Measurements from ENCODE around the gene CFP.
A peak's percentile ranks its signal among the peaks of the same experiment; 100 is the strongest.

Gene CFP

GRCh38 chrX:47645530-47645929, 15.8 kb upstream of the CFP start:
- no peak overlapping the region for H3K4me3 ChIP-seq (ENCODE audit: low read depth in 1 of 2, low read length in 1 of 2)
- no peak overlapping the region for H3K27ac ChIP-seq
- no peaks in the 10 kb centered on the region for H3K9me3 ChIP-seq
- no peaks in the 10 kb centered on the region for H3K27me3 ChIP-seq
- peaks cover 10 to 14% of the 10 kb centered on the region in 2 experiments for H3K4me1 ChIP-seq (ENCODE audit: control insufficient read depth in 1 of 2, insufficient read depth in 1 of 2, low read depth in 1 of 2, low read length in 1 of 2)
- no peaks in the 10 kb centered on the region for H3K36me3 ChIP-seq
- no peak for TF ChIP-seq CTCF (IDR thresholded peaks at IDR 0.05)

GRCh38 chrX:47644557-47645091, 14.9 kb upstream of the CFP start:
- Histone ChIP-seq H3K9me3 (no peaks in the 10 kb centered on the region), H3K36me3 (no peaks in the 10 kb centered on the region), H3K4me3 (ENCODE audit: low read depth in 1 of 2, low read length in 1 of 2) (no peak overlapping the region), H3K27me3 (no peaks in the 10 kb centered on the region), H3K4me1 (ENCODE audit: control insufficient read depth in 1 of 2, insufficient read depth in 1 of 2, low read depth in 1 of 2, low read length in 1 of 2) (peaks cover 10 to 11% of the 10 kb centered on the region in 2 experiments), H3K27ac (no peak overlapping the region)
- peak; percentile 30 for TF ChIP-seq CTCF (IDR thresholded peaks at IDR 0.05)

DNA sequence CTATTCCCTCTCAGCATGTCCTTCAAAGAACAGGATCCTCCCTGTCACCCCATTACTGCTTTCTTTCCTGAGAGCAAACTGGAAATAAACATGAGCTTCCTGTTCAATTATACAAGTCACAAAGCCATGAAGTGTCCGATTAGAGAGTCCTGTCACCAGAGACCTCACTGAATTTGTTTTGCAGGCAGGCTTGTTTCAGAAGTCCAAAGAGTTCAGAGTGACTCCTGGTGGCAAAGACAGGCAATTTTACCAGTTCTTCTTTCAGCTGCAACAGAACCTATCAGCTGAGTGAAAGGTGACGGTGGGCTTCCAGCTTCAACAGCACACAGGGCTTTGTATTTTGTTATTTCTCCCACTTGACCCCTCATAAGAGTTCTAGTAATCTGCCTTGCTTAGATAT, 14.2 kb upstream of the CFP start:
- peak; percentile 24 for TF ChIP-seq CTCF (IDR thresholded peaks at IDR 0.05)
- Histone ChIP-seq H3K4me3 (ENCODE audit: low read depth in 1 of 2, low read length in 1 of 2) (no peak overlapping the region), H3K27me3 (no peaks in the 10 kb centered on the region), H3K4me1 (ENCODE audit: control insufficient read depth in 1 of 2, insufficient read depth in 1 of 2, low read depth in 1 of 2, low read length in 1 of 2) (peaks cover 4% of the 10 kb centered on the region in 2 experiments), H3K27ac (peak overlapping the region; percentile 18), H3K36me3 (no peaks in the 10 kb centered on the region), H3K9me3 (no peaks in the 10 kb centered on the region)

DNA sequence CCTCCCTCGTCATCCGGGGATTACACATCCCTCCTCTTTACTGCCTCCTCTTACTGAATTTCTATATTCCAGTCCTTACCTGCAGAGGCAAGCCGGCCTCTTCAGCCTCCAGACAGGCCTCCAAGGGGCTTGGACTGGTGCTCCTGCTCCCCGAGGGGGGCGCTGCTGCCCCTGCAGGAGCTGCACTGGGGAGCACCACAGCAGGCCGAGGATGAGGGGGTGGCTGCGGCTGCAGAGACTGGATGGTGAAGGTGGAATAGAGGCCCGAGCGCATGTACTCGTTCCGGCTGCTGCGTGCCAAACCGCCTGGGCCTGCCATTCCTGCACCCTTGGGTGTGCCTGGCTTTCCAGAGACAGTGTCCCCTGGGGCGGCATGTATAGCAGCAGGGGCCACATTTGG, 9.1 kb upstream of the CFP start:
- H3K9me3 ChIP-seq, result no peaks in the 10 kb centered on the region
- no peaks in the 10 kb centered on the region for H3K36me3 ChIP-seq
- no peak for TF ChIP-seq CTCF (IDR thresholded peaks at IDR 0.05)
- no peak overlapping the region for H3K27ac ChIP-seq
- H3K4me3 ChIP-seq (ENCODE audit: low read depth in 1 of 2, low read length in 1 of 2), result no peak overlapping the region
- no peaks in the 10 kb centered on the region for H3K27me3 ChIP-seq
- peaks cover 28 to 31% of the 10 kb centered on the region in 2 experiments for H3K4me1 ChIP-seq (ENCODE audit: control insufficient read depth in 1 of 2, insufficient read depth in 1 of 2, low read depth in 1 of 2, low read length in 1 of 2)

- peak overlapping the region; percentile 80 for H3K27ac ChIP-seq
- H3K9me3 ChIP-seq, result no peaks in the 10 kb centered on the region
- H3K4me3 ChIP-seq (ENCODE audit: low read depth in 1 of 2, low read length in 1 of 2), result peak overlapping the region; percentile 67 to 68
- no peaks in the 10 kb centered on the region for H3K36me3 ChIP-seq
- TF ChIP-seq CTCF (IDR thresholded peaks at IDR 0.05), result peak; percentile 32
- H3K4me1 ChIP-seq (ENCODE audit: control insufficient read depth in 1 of 2, insufficient read depth in 1 of 2, low read depth in 1 of 2, low read length in 1 of 2), result peaks cover 38 to 40% of the 10 kb centered on the region in 2 experiments
- no peaks in the 10 kb centered on the region for H3K27me3 ChIP-seq
Observed at GRCh38 chrX:47637546-47638195, 7.9 kb upstream of the CFP start.

Measured in neutrophil (primary cell).